ENCODE measurements around the gene MMGT1.

DNA sequence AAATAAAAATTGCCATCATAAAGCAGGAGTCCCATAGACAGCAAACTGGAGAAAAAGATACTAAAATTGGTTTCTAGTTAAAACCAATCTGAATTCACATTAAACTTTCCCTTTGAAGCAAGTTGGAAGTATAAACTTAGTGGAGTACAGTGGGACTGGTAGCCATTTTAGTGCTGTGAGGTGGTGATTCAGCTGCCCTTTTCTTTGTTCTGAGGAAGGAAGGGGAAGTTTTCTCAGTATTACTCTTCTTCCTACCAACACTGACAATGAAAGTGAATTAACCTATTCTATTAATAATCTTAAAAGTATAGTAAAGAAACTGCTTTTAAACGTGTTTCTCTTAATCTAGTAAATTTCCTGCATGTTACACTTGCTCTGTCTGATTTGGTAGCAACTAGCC, 48.1 kb upstream of the MMGT1 start:
- TF ChIP-seq POLR2A (IDR thresholded peaks at IDR 0.05): no peak
- TF ChIP-seq, protein P1, sequence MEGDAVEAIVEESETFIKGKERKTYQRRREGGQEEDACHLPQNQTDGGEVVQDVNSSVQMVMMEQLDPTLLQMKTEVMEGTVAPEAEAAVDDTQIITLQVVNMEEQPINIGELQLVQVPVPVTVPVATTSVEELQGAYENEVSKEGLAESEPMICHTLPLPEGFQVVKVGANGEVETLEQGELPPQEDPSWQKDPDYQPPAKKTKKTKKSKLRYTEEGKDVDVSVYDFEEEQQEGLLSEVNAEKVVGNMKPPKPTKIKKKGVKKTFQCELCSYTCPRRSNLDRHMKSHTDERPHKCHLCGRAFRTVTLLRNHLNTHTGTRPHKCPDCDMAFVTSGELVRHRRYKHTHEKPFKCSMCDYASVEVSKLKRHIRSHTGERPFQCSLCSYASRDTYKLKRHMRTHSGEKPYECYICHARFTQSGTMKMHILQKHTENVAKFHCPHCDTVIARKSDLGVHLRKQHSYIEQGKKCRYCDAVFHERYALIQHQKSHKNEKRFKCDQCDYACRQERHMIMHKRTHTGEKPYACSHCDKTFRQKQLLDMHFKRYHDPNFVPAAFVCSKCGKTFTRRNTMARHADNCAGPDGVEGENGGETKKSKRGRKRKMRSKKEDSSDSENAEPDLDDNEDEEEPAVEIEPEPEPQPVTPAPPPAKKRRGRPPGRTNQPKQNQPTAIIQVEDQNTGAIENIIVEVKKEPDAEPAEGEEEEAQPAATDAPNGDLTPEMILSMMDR (IDR thresholded peaks at IDR 0.05): no peak

All from Peyer's patch (tissue), 4 donors.